ENCODE results near the gene PRAMEF12. TPM values are rescaled to one million over a fixed set of nuclear protein-coding genes. Genes with fewer than 3 reads are reported as not detected.
"Not testable (repeated sequence)": the region's sequence is repeated elsewhere in the genome, so short reads cannot be mapped to it uniquely, and the experiment has no call there.

Gene PRAMEF12
- total and polyA plus RNA-seq, 2 donors: 0.05 to 0.50 TPM

GRCh38 chr1:12809933-12810332 is 36.4 kb downstream of the PRAMEF12 start:
- H3K27me3 ChIP-seq (ENCODE audit: control insufficient read depth in 2 of 2, insufficient read depth in 1 of 2, low read length in 1 of 2): no peaks in the 10 kb centered on the region
- no peaks in the 10 kb centered on the region for H3K36me3 ChIP-seq (ENCODE audit: control insufficient read depth in 2 of 2, insufficient read depth in 2 of 2, low read length in 1 of 2)
- no peak overlapping the region for H3K4me3 ChIP-seq (ENCODE audit: low read length in 2 of 2)
- no peak overlapping the region for H3K27ac ChIP-seq (ENCODE audit: low read depth in 1 of 2, low read length in 1 of 2)
- DNase-seq (ENCODE audit: low read depth in 6 of 9, low spot score in 9 of 9): no peak
- no peaks in the 10 kb centered on the region for H3K4me1 ChIP-seq (ENCODE audit: control insufficient read depth in 2 of 2, insufficient read depth in 2 of 2, low read length in 2 of 2)
- H3K9me3 ChIP-seq (ENCODE audit: control insufficient read depth in 2 of 2, insufficient read depth in 1 of 2, low read length in 1 of 2): no peaks in the 10 kb centered on the region
- WGBS: 96% methylated on average over 1 of the region's 1 CpG

DNA sequence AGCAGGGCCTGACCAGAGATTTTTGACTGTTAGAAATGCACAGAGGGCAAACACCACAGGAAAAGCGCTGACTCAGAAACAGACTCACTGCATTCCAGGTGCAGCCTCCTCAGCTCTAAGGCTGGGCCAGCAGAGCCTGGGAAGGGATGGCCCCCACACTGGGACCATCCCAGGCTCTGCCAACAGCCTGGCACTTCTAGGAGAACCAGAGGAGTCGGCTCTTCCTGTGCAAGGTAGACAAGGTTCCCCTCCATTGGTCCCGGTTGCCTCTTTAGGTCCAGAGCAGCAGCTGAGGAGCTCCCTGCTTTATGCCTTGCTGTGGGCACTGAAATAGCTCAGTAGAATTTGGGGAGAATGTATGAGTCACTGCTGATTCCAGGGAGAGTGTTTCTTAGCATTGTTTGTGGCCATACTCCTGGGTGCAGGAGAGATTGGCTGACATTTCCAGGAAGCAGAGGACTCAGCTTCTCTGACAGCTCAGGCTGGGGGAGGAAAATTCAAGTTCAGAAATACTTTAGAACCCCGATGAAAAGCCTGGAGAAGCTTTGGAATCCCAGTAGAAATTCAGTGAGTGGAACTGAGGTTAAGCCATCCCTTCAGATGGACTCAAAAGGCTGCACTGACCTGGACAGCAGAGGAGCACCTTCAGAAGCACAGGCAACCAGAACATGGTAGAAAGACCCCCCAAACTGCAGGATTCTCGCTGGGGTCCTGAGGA is 37.3 kb downstream of the PRAMEF12 start:
- H3K27me3 ChIP-seq (ENCODE audit: control insufficient read depth in 2 of 2, insufficient read depth in 1 of 2, low read length in 1 of 2): no peaks in the 10 kb centered on the region
- H3K9me3 ChIP-seq (ENCODE audit: control insufficient read depth in 2 of 2, insufficient read depth in 1 of 2, low read length in 1 of 2): no peaks in the 10 kb centered on the region
- H3K27ac ChIP-seq (ENCODE audit: low read depth in 1 of 2, low read length in 1 of 2): no peak overlapping the region
- 78% methylated on average over 5 of the region's 5 CpGs for WGBS
- no peak for DNase-seq (ENCODE audit: low read depth in 6 of 9, low spot score in 9 of 9)
- H3K36me3 ChIP-seq (ENCODE audit: control insufficient read depth in 2 of 2, insufficient read depth in 2 of 2, low read length in 1 of 2): no peaks in the 10 kb centered on the region
- no peak overlapping the region for H3K4me3 ChIP-seq (ENCODE audit: low read length in 2 of 2)
- no peaks in the 10 kb centered on the region for H3K4me1 ChIP-seq (ENCODE audit: control insufficient read depth in 2 of 2, insufficient read depth in 2 of 2, low read length in 2 of 2)

GRCh38 chr1:12811409-12811784 is 37.9 kb downstream of the PRAMEF12 start:
- WGBS: 71% methylated on average over 2 of the region's 2 CpGs
- no peak for DNase-seq (ENCODE audit: low read depth in 6 of 9, low spot score in 9 of 9)
- Histone ChIP-seq H3K4me3 (ENCODE audit: low read length in 2 of 2) (no peak overlapping the region), H3K27me3 (ENCODE audit: control insufficient read depth in 2 of 2, insufficient read depth in 1 of 2, low read length in 1 of 2) (no peaks in the 10 kb centered on the region), H3K36me3 (ENCODE audit: control insufficient read depth in 2 of 2, insufficient read depth in 2 of 2, low read length in 1 of 2) (no peaks in the 10 kb centered on the region), H3K27ac (ENCODE audit: low read depth in 1 of 2, low read length in 1 of 2) (no peak overlapping the region), H3K9me3 (ENCODE audit: control insufficient read depth in 2 of 2, insufficient read depth in 1 of 2, low read length in 1 of 2) (no peaks in the 10 kb centered on the region), H3K4me1 (ENCODE audit: control insufficient read depth in 2 of 2, insufficient read depth in 2 of 2, low read length in 2 of 2) (no peaks in the 10 kb centered on the region)

- WGBS: 80% methylated on average over 6 of the region's 6 CpGs
- not testable (repeated sequence) for H3K4me3 ChIP-seq (ENCODE audit: low read length in 2 of 2); H3K27ac ChIP-seq (ENCODE audit: low read depth in 1 of 2, low read length in 1 of 2); DNase-seq (ENCODE audit: low read depth in 6 of 9, low spot score in 9 of 9); H3K9me3 ChIP-seq (ENCODE audit: control insufficient read depth in 2 of 2, insufficient read depth in 1 of 2, low read length in 1 of 2); H3K36me3 ChIP-seq (ENCODE audit: control insufficient read depth in 2 of 2, insufficient read depth in 2 of 2, low read length in 1 of 2); H3K27me3 ChIP-seq (ENCODE audit: control insufficient read depth in 2 of 2, insufficient read depth in 1 of 2, low read length in 1 of 2); H3K4me1 ChIP-seq (ENCODE audit: control insufficient read depth in 2 of 2, insufficient read depth in 2 of 2, low read length in 2 of 2)
These were observed 45.5 kb downstream of the PRAMEF12 start for GRCh38 chr1:12819061-12819460.

Other genes starting within 250 kb of the PRAMEF12 start
- gene DHRS3, start 155.5 kb upstream of the PRAMEF12 start, total RNA-seq: 20.5 TPM
- 56.8 TPM for gene DHRS3, start 155.5 kb upstream of the PRAMEF12 start, polyA plus RNA-seq
- not detected for gene AADACL4, start 129.7 kb upstream of the PRAMEF12 start, total RNA-seq
- gene AADACL4, start 129.7 kb upstream of the PRAMEF12 start, polyA plus RNA-seq: 0.05 TPM
- 0.05 TPM for gene AADACL3, start 57.6 kb upstream of the PRAMEF12 start, total RNA-seq
- gene AADACL3, start 57.6 kb upstream of the PRAMEF12 start, polyA plus RNA-seq: 0.07 TPM
- gene CFAP107, start 27.5 kb upstream of the PRAMEF12 start, total RNA-seq: not detected
- gene CFAP107, start 27.5 kb upstream of the PRAMEF12 start, polyA plus RNA-seq: 0.16 TPM
- gene PRAMEF1, start 17.7 kb downstream of the PRAMEF12 start, total RNA-seq: 0.05 TPM
- gene PRAMEF1, start 17.7 kb downstream of the PRAMEF12 start, polyA plus RNA-seq: 0.11 TPM
- gene PRAMEF11, start 57.7 kb downstream of the PRAMEF12 start, total RNA-seq: not detected
- 0.05 TPM for gene PRAMEF11, start 57.7 kb downstream of the PRAMEF12 start, polyA plus RNA-seq
- not detected for gene HNRNPCL1, start 75.0 kb downstream of the PRAMEF12 start, total RNA-seq
- not detected for gene HNRNPCL1, start 75.0 kb downstream of the PRAMEF12 start, polyA plus RNA-seq
- gene PRAMEF2, start 83.3 kb downstream of the PRAMEF12 start, total RNA-seq: 0.05 TPM
- gene PRAMEF2, start 83.3 kb downstream of the PRAMEF12 start, polyA plus RNA-seq: 0.09 TPM
- not detected for gene PRAMEF4, start 112.5 kb downstream of the PRAMEF12 start, total RNA-seq
- gene PRAMEF4, start 112.5 kb downstream of the PRAMEF12 start, polyA plus RNA-seq: 0.05 TPM
- gene PRAMEF10, start 124.5 kb downstream of the PRAMEF12 start, total RNA-seq: not detected
- 0.07 TPM for gene PRAMEF10, start 124.5 kb downstream of the PRAMEF12 start, polyA plus RNA-seq
- not detected for gene PRAMEF7, start 142.9 kb downstream of the PRAMEF12 start, total RNA-seq
- gene PRAMEF7, start 142.9 kb downstream of the PRAMEF12 start, polyA plus RNA-seq: 0.23 TPM
- gene PRAMEF6, start 173.8 kb downstream of the PRAMEF12 start, total RNA-seq: 0.09 TPM
- gene PRAMEF6, start 173.8 kb downstream of the PRAMEF12 start, polyA plus RNA-seq: 0.21 TPM